ENCODE results near the gene PTGER2. TPM values are rescaled to one million over a fixed set of nuclear protein-coding genes. Genes with fewer than 3 reads are reported as not detected.

Gene PTGER2
- total and polyA plus RNA-seq, 2 donors from 2014 or later, result 3.4 to 10.0 TPM

GRCh38 chr14:52354242-52354641 is 40.1 kb downstream of the PTGER2 start:
- H3K27ac ChIP-seq (ENCODE audit: low read depth in 2 of 2, low read length in 2 of 2), result no peak overlapping the region

GRCh38 chr14:52355016-52355431 is 40.9 kb downstream of the PTGER2 start:
- H3K9me3 ChIP-seq (ENCODE audit: control insufficient read depth in 2 of 3, insufficient read depth in 1 of 3, low read length in 3 of 3), result no peaks in the 10 kb centered on the region
- peaks cover 12 to 23% (median 14%) of the 10 kb centered on the region in 3 donors for H3K4me1 ChIP-seq (ENCODE audit: control insufficient read depth in 2 of 3, insufficient read depth in 2 of 3, low read depth in 1 of 3, low read length in 3 of 3)
- H3K9ac ChIP-seq (ENCODE audit: low read length in 3 of 3), result no peak overlapping the region
- peak; percentile 58 for FAIRE-seq
- H3K4me3 ChIP-seq (ENCODE audit: low read length in 3 of 3), result no peak overlapping the region
- intact Hi-C loops (cut with DNase I), result no loop called here
- H3K27me3 ChIP-seq (ENCODE audit: control insufficient read depth, insufficient read depth, low read length), result no peaks in the 10 kb centered on the region
- H3K27ac ChIP-seq (ENCODE audit: low read depth in 2 of 2, low read length in 2 of 2), result peak overlapping the region; percentile 20 to 30
- H3K36me3 ChIP-seq (ENCODE audit: control insufficient read depth in 2 of 3, insufficient read depth in 3 of 3, low read length in 3 of 3), result no peaks in the 10 kb centered on the region
- peak in 2 of 5 donors; percentile 47 to 79 for DNase-seq
- TF ChIP-seq CTCF (IDR thresholded peaks at IDR 0.05; ENCODE audit: borderline replicate concordance, extremely low read depth, insufficient read depth), result no peak

More at GRCh38 chr14:52354242-52354641, 40.1 kb downstream of the PTGER2 start:
- Histone ChIP-seq H3K36me3 (ENCODE audit: control insufficient read depth in 2 of 3, insufficient read depth in 3 of 3, low read length in 3 of 3) (no peaks in the 10 kb centered on the region), H3K27me3 (ENCODE audit: control insufficient read depth, insufficient read depth, low read length) (no peaks in the 10 kb centered on the region), H3K4me1 (ENCODE audit: control insufficient read depth in 2 of 3, insufficient read depth in 2 of 3, low read depth in 1 of 3, low read length in 3 of 3) (peaks cover 12 to 23% (median 14%) of the 10 kb centered on the region in 3 donors), H3K9me3 (ENCODE audit: control insufficient read depth in 2 of 3, insufficient read depth in 1 of 3, low read length in 3 of 3) (no peaks in the 10 kb centered on the region), H3K4me3 (ENCODE audit: low read length in 3 of 3) (no peak overlapping the region), H3K9ac (ENCODE audit: low read length in 3 of 3) (no peak overlapping the region)
- FAIRE-seq (no peak), DNase-seq (no peak)
- no peak for TF ChIP-seq CTCF (IDR thresholded peaks at IDR 0.05; ENCODE audit: borderline replicate concordance, extremely low read depth, insufficient read depth)
- intact Hi-C loops (cut with DNase I), result no loop called here

GRCh38 chr14:52355526-52355925 is 41.4 kb downstream of the PTGER2 start:
- no peak for DNase-seq
- Histone ChIP-seq H3K36me3 (ENCODE audit: control insufficient read depth in 2 of 3, insufficient read depth in 3 of 3, low read length in 3 of 3) (no peaks in the 10 kb centered on the region), H3K4me1 (ENCODE audit: control insufficient read depth in 2 of 3, insufficient read depth in 2 of 3, low read depth in 1 of 3, low read length in 3 of 3) (peaks cover 12 to 25% (median 14%) of the 10 kb centered on the region in 3 donors), H3K27me3 (ENCODE audit: control insufficient read depth, insufficient read depth, low read length) (no peaks in the 10 kb centered on the region), H3K27ac (ENCODE audit: low read depth in 2 of 2, low read length in 2 of 2) (no peak overlapping the region), H3K9ac (ENCODE audit: low read length in 3 of 3) (no peak overlapping the region), H3K9me3 (ENCODE audit: control insufficient read depth in 2 of 3, insufficient read depth in 1 of 3, low read length in 3 of 3) (no peaks in the 10 kb centered on the region), H3K4me3 (ENCODE audit: low read length in 3 of 3) (no peak overlapping the region)
- intact Hi-C loops (cut with DNase I), result no loop called here
- TF ChIP-seq CTCF (IDR thresholded peaks at IDR 0.05; ENCODE audit: borderline replicate concordance, extremely low read depth, insufficient read depth), result no peak
- FAIRE-seq, result no peak

- Histone ChIP-seq H3K9me3 (ENCODE audit: control insufficient read depth in 2 of 3, insufficient read depth in 1 of 3, low read length in 3 of 3) (no peaks in the 10 kb centered on the region), H3K36me3 (ENCODE audit: control insufficient read depth in 2 of 3, insufficient read depth in 3 of 3, low read length in 3 of 3) (no peaks in the 10 kb centered on the region), H3K27ac (ENCODE audit: low read depth in 2 of 2, low read length in 2 of 2) (no peak overlapping the region), H3K9ac (ENCODE audit: low read length in 3 of 3) (no peak overlapping the region), H3K27me3 (ENCODE audit: control insufficient read depth, insufficient read depth, low read length) (no peaks in the 10 kb centered on the region), H3K4me1 (ENCODE audit: control insufficient read depth in 2 of 3, insufficient read depth in 2 of 3, low read depth in 1 of 3, low read length in 3 of 3) (peaks cover 11 to 26% (median 12%) of the 10 kb centered on the region in 3 donors), H3K4me3 (ENCODE audit: low read length in 3 of 3) (no peak overlapping the region)
- intact Hi-C loops (cut with DNase I), result no loop called here
- TF ChIP-seq CTCF (IDR thresholded peaks at IDR 0.05; ENCODE audit: borderline replicate concordance, extremely low read depth, insufficient read depth), result no peak
- FAIRE-seq (no peak), DNase-seq (no peak)
Observed at GRCh38 chr14:52356025-52356424, 41.9 kb downstream of the PTGER2 start.

Measured in kidney (tissue), 14 donors.